Activated B cell treated with CpG ODN at 0.5 μM for 24 hours (primary cell): ENCODE results near the gene FCRL4. TPM values are rescaled to one million over a fixed set of nuclear protein-coding genes. Genes with fewer than 3 reads are reported as not detected.
A peak's percentile ranks its signal among the peaks of the same experiment; 100 is the strongest.

Experiments used
- ATAC-seq: fragments of 200-7000 bp; cut with Tn5 transposase; one replicate; pipeline ENCODE4 v1.10.0; 2021; ENCODE audit warnings: low read depth, mild to moderate bottlenecking, moderate library complexity
- CTCF ChIA-PET: fragments of 350-600 bp; sonication (Branson Sonifier 250); formaldehyde crosslinking; loops from one replicate; lab custom pipeline; 2021; ENCODE audit warnings: antibody characterized with exemption; lab: Charles Lee
- POLR2A ChIA-PET: fragments of 350-600 bp; sonication (Branson Sonifier 250); formaldehyde crosslinking; loops from one replicate; lab custom pipeline; 2021; ENCODE audit warnings: antibody characterized with exemption; lab: Charles Lee
- DNase-seq: peaks from one replicate; pipeline ENCODE4 v3.0.0; 2022
- H3K27ac Mint-ChIP-seq: one replicate; pipeline ENCODE4 v1.8.0; 2020; ENCODE audit warnings: mixed read lengths
- H3K27me3 Mint-ChIP-seq: one replicate; pipeline ENCODE4 v1.8.0; 2021; ENCODE audit warnings: mixed read lengths
- H3K36me3 Mint-ChIP-seq: one replicate; pipeline ENCODE4 v1.8.0; 2021; ENCODE audit warnings: low read depth, mixed read lengths
- H3K4me1 Mint-ChIP-seq: one replicate; pipeline ENCODE4 v1.8.0; 2021; ENCODE audit warnings: mixed read lengths
- H3K4me3 Mint-ChIP-seq: one replicate; pipeline ENCODE4 v1.8.0; 2020; ENCODE audit warnings: mild to moderate bottlenecking, mixed read lengths
- H3K9me3 Mint-ChIP-seq: one replicate; pipeline ENCODE4 v1.8.0; 2020; ENCODE audit warnings: mixed read lengths
- intact Hi-C: fragments of 100-400 bp; cut with micrococcal nuclease; formaldehyde crosslinking; loops from one replicate; pipeline ENCODE4 v1.15.1; 2024
- total RNA-seq: library from RNA; stranded (reverse); gene quantifications from 2 replicates; pipeline ENCODE4 v1.2.3, GENCODE V29; 2022
- TF ChIP-seq, protein P1 (sequence below): fragments of 200-600 bp; IDR thresholded peaks from one replicate; pipeline ENCODE4 v1.8.0; 2022; ENCODE audit warnings: antibody characterized with exemption, mild to moderate bottlenecking

The FCRL4 gene
- total RNA-seq, 1 donor from 2014 or later = 6.3 TPM

DNA sequence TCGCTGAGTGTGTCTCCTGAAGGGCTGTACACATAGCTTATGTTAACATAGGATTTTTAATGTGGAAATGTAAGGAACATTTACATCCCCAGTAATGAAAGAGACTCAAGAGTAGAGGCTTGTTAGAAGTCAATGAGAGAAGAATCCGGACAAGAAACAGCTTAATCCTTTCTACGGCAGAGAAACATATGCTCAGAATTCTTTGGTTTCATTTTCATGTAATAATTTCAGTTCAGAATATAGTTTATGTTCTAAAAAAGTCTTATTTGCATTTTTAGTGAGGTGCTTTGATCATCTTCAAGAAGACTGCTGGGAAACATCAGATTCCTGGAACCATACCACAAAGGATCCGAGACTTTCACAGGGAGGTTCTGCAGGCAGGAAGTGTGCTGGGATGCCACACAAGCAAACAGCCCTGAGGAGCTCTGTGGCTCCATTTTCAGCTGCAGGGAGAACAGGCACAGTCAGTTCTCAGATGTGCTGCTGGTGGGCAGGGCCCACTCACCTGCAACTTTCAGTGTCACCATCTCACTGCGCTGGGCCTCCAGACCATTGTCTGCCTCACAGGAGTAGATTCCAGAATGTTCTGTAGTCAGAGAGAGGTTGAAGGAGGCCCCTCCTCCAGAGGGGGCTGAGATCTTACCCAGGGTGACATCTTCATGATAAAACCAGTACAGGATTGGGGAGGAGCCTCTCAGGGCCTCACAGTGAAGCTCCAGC lies 74.0 kb downstream of the FCRL4 start:
- intact Hi-C loops = no loop called here
- TF ChIP-seq, protein P1, sequence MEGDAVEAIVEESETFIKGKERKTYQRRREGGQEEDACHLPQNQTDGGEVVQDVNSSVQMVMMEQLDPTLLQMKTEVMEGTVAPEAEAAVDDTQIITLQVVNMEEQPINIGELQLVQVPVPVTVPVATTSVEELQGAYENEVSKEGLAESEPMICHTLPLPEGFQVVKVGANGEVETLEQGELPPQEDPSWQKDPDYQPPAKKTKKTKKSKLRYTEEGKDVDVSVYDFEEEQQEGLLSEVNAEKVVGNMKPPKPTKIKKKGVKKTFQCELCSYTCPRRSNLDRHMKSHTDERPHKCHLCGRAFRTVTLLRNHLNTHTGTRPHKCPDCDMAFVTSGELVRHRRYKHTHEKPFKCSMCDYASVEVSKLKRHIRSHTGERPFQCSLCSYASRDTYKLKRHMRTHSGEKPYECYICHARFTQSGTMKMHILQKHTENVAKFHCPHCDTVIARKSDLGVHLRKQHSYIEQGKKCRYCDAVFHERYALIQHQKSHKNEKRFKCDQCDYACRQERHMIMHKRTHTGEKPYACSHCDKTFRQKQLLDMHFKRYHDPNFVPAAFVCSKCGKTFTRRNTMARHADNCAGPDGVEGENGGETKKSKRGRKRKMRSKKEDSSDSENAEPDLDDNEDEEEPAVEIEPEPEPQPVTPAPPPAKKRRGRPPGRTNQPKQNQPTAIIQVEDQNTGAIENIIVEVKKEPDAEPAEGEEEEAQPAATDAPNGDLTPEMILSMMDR = no peak
- no peaks in the 10 kb centered on the region for H3K27me3 Mint-ChIP-seq
- DNase-seq (no peak), ATAC-seq (no peak)
- ChIA-PET POLR2A (interaction anchor here (1.2 kb wide), 1 partner anchor 45 kb away, joined by 6 read pairs; no protein-coding TSS in a partner anchor), CTCF (no interaction called here)
- H3K9me3 Mint-ChIP-seq = no peaks in the 10 kb centered on the region
- H3K4me1 Mint-ChIP-seq = peaks cover 21% of the 10 kb centered on the region
- peak overlapping the region; percentile 42 for H3K4me3 Mint-ChIP-seq
- peaks cover 47% of the 10 kb centered on the region for H3K36me3 Mint-ChIP-seq
- H3K27ac Mint-ChIP-seq = peak overlapping the region; percentile 62

Other genes with a start within 250 kb of the FCRL4 start
- 40.4 and 55.4 TPM in 2 replicates for gene FCRL5, start 45.6 kb downstream of the FCRL4 start, total RNA-seq
- gene FCRL3, start 102.7 kb upstream of the FCRL4 start, total RNA-seq = 87.7 and 97.1 TPM in 2 replicates
- 48.0 and 51.6 TPM in 2 replicates for gene FCRL2, start 179.0 kb upstream of the FCRL4 start, total RNA-seq
- gene FCRL1, start 222.0 kb upstream of the FCRL4 start, total RNA-seq = 111 and 138 TPM in 2 replicates
- 0.20 TPM in 1 of 2 replicates, not detected in the other for gene CD5L, start 243.7 kb upstream of the FCRL4 start, total RNA-seq